GM18858 (cell line): ENCODE data around the gene YIPF1.

Source experiments
- ATAC-seq: cut with Tn5 transposase; IDR thresholded peaks from one replicate; pipeline ENCODE4 v1.9.1; 2021; ENCODE audit not compliant: unreplicated experiment

YIPF1 gene

GRCh38 chr1:53889304-53890298 lies at the start of gene YIPF1:
Gene YIPF1, minus strand, starts transcription at chr1:53889797. Its CDS starts 860 bp downstream, at chr1:53888937.
- peak; percentile 68 for ATAC-seq

GRCh38 chr1:53938136-53938830 lies 48.7 kb upstream of the YIPF1 start:
- no peak for ATAC-seq

DNA sequence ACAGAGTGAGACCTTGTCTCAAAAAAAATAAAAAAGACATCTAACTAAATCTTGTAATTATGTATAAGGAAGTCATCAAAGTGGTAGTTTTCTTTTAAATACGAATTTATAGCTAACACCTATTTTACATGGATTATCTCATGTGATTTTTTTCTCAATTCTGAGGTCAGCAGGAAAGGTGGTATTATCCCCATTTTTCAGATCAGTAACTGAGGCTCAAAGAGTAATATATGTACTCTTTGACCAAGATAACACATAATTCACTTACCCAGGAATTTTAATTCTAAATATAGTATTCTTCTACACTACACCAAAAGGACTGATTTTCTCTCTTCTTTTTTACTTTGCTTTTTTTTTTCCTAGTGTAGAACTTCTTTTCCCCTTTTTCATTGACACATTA lies 46.8 kb upstream of the YIPF1 start:
- no peak for ATAC-seq

DNA sequence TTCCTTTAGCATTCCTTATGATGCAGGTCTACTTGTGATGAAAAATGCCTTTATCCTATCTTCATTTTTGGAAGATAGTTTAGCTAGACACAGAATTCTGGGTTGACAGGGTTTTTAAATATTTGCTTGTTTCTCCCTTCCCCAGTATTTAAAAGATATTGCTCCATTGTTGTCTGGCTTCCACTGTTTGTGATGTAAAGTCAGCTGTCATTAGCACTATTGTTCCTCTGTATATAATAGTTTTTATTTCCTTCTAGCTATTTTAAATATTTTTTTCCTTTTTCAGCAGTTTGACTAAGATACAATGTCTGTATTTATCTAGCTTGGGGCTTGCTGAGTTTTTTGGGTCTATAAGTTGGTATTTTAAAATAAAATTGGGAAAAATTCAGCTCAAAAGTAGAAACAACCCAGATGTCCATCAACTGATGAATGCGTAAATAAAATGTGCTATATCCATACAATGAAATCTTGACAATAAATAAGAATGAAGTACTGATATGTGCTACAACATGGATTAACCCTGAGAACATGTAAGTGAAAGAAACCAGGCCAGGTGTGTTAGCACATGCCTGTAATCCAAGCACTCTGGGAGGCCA lies 44.7 kb upstream of the YIPF1 start:
- no peak for ATAC-seq

DNA sequence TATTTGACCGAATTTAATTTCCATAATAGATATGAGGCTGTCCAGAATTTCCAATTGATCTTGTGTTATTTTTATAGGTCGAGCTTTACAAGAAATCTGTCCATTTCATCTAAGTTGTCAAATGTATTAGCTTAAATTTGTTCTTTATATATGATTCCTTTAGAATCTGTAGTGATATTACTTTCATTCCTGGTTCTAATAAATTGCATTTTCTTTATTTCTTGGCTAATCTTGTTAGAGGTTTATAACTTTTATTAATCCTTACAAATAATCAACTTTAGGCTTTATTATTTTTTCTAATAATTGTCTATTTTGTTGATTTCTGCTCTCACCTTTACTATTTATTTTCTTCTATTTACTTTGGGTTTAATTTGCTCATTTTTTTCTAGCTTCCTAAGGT lies 41.9 kb upstream of the YIPF1 start:
- no peak for ATAC-seq

DNA sequence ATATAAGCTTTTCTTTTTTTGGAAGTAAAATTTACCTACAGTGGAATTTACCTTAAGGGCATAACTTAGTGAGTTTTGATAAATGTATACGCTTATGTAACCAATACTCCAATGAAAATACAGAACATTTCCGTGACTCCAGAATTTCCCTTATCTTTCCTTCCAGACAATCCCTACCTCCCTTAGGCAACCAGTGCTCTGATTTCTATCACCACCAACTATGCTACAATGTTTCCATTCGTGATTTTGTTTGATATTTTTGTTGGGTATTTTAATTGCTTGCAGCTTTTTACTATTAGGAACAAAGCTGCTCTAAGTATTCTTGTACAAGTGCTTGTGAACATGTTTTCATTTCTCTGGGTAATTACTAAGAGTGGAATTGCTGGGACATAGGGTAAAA lies 41.3 kb upstream of the YIPF1 start:
- ATAC-seq, result no peak

DNA sequence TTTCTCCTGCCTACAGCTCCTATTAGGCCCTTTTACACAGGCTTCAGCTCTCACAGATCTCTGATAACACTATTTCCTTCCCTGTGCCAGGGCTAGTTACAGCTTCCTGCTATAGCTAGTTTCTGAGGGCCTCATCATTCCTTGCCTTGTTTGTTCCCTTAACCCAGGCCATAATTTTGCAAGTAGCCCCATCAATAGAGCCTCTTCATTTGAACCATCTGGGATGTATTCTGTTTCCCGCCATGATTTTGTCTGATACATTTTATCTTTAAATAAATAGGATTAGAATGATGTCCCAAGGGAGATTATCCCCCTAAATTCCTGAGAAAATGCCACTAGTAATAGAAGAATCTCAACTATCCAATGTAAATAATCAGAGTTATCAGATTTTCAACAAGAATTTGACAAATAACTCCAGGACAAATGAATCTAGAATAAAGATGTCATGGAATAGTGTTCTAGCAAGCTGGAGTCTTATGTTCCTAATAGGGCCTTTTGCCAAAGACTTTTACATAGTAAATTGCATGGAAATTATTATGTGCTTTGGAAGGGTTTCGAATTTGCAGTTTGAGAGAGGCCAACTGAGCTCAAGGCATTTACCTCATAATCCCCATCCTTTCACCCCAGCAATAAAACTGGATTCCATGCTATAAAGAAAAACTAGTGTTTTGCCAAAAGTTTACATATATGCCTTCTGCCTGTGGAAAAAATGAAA lies 39.8 kb upstream of the YIPF1 start:
- ATAC-seq, result no peak

GRCh38 chr1:53927376-53927881 lies 37.8 kb upstream of the YIPF1 start:
- no peak for ATAC-seq

- no peak for ATAC-seq
Measured at GRCh38 chr1:53919675-53920066, 30.1 kb upstream of the YIPF1 start.

DNA sequence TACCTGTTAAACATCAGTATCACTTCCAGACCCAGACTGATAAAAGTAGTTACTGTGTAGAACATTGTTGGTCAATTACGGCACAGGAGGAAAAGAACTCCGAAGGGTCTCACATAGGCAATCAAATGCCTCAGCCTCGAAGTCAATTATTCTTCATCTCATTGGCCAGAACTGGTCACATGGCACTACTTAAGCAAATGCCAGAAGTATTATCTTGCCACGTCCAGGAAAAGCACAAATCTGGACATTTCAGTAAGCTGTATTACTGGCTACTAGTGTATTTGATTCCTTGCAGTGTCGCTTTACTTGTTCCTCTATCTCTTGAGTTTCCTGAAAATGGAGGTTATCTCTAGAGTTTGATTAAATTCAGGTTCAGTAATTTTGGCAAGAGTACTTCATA lies 28.7 kb upstream of the YIPF1 start:
- ATAC-seq, result no peak

DNA sequence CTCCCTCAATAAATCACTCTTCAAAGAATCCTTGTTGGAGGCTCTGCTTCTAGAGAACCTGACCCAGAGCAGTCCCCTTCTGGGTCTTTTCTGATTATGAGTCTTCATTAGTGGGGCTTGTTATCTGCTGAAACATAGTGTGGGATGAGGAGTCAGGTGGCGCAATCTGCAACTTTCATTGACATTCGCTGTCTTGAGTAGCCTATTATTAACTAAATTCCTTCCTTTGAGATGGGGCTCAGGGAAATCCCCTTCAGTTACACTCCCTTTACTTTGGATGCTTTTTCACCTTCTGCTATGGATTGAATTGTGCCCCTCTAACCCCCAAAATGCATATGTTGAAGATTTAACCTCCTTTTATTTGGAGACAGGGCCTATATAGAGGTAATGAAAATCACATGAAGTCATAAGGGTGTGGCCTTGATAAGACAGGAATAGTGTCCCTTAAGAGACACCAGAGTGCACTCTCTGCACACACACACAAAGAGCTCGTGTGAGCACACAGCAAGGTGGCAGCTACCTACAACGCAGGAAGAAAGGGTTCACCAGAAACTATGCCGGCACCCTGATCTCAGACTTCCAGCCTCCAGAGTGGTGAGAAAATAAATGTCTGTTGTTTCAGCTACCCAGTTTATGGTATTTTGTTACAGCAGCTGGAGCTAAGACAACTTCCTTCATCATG lies 23.9 kb upstream of the YIPF1 start:
- ATAC-seq, result no peak

- ATAC-seq, result no peak
Measured at GRCh38 chr1:53911442-53911841, 21.8 kb upstream of the YIPF1 start.

GRCh38 chr1:53909946-53910345 lies 20.3 kb upstream of the YIPF1 start:
- ATAC-seq, result no peak

DNA sequence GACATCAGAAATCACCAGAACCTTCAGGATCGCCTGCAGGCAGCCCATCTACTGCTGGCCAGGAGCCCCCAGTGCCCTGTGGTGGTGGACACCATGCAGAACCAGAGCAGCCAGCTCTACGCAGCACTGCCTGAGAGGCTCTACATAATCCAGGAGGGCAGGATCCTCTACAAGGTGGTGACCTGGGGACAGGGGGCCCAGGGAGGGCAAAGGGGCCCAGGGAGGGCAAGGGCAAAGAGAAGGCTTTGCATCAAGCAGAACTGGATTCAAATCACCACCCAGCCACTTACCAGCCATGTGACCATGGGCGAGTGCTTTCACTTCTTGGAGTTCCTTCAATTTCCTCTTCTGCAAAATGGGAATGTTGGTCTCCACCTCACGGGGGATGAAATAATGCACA lies 16.5 kb upstream of the YIPF1 start:
- ATAC-seq, result no peak

DNA sequence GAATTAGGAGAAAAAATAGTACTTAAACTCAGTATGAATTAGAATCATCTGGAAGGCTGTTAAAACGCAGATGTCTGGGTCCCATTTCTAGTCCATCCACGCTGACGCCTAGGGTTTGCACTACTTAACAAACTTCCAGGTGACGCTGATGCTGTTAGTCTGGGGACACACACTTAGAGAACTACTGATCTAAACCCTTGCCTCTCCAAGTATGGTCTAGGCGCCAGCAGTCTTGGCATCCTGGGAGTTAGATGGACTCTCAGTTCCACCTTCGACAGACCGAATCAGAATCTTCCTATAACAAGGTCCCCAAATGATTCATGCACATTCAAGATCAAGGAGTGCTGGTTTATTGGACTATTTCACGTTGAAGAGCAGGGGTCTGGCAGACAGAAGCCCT lies 15.9 kb upstream of the YIPF1 start:
- no peak for ATAC-seq

DNA sequence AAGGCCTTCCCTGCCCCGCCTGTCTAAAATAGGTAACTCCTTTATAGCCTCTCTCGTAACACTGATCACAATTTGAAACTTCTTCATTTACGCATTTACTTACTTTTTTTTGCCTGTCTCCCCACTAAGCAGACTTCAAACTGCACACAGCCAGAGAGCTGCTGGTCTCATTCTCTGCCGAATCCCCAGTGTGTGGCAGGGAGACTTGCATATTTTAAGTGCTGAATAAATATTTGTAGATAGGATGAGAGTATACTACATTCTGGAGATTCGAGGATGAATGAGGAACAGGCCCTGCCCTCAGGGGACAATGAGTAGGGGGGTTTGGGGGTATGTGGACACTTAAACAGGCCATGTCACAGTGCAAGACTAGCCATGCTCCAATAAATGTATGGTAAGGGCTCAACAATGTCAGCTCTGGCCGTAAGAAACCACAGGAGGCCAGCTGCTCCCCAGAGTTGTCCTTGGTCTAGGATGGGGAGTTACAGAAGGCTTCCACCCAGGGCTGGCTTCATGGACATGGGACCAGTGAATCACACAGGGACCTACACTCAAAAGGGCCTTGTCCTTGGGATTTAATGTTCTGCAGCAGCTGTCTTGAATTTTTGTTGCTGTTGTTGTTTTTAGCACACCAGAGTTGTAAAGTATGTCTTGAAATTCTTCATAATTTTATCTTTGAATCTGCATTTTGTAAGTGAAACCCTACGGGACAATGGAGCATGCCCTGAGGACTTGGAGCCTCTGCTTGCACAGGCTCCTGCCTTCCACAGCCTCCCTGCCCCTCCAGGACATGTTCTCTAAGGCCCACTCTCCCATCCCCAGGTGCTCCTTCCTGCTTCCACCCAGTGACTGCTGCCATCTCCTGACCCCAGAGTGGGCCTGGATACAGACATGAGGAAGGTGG lies 12.9 kb upstream of the YIPF1 start:
- ATAC-seq, result no peak

GRCh38 chr1:53899708-53900107 lies 10.1 kb upstream of the YIPF1 start:
- no peak for ATAC-seq

- ATAC-seq, result no peak
Measured at GRCh38 chr1:53899206-53899628, 9.6 kb upstream of the YIPF1 start.

GRCh38 chr1:53896635-53897229 lies 7.1 kb upstream of the YIPF1 start:
- ATAC-seq, result no peak
